ENCODE data around the gene ETV4. TPM values are rescaled to one million over a fixed set of nuclear protein-coding genes. Genes with fewer than 3 reads are reported as not detected.

Gene ETV4
- total and polyA plus RNA-seq, 3 donors from 2014 or later = 1.4 to 2.2 (median 1.6) TPM

DNA sequence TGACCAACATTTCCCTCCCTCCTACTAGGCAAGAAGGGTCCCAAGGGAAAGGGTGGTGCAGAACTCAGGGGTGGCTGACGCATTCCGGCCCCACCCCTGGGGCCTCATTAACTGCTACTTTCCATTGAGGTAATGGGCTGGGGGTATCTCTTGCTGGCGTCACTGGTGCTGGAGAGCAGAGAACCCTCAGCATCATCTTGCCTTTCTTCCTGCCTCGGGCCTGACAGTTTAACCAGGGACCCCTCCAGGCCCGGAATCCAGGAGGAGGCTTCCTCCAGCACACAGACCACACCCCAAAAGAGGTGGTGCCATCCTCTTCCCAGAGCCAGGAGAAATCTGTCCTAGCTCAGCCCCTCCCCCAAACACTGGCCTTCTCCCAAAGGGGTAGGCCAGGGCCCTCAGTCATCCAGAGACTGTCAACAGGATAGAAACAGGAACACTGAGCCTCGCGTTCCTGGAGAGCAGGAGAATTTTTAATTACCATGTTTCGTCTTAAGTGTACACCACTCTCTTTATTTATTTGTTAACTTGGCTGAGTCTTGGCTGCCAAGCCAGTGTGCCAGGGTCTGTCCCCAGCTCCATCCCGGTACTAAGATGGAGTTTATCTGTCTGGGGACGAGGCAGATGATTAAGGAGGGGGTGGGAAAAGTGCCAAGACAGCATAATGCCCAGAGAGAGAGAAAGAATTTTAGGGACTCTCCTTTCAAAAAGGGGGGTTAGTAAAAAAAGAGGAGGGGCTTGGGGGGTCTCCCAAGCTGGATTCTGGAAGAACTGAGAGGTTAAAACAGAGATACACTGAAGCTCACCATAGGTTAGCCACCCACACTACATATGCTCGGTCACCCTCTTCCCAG is 5.1 kb downstream of the ETV4 start:
- no peaks in the 10 kb centered on the region for H3K36me3 ChIP-seq (ENCODE audit: low read depth, missing control alignments)
- TF ChIP-seq CTCF (IDR thresholded peaks at IDR 0.05) (no peak), POLR2A (IDR thresholded peaks at IDR 0.05) (no peak)
- H3K27me3 ChIP-seq = no peaks in the 10 kb centered on the region
- H3K9me3 ChIP-seq = no peaks in the 10 kb centered on the region
- no peak for DNase-seq
- no peak overlapping the region for H3K27ac ChIP-seq
- H3K4me3 ChIP-seq = no peak overlapping the region
- intact Hi-C loops (cut with DNase I; ENCODE audit: low total_unique reads) = no loop called here
- WGBS, 2 donors = 78 to 81% methylated on average over 11 of the region's 11 CpGs
- peaks cover 9% of the 10 kb centered on the region for H3K4me1 ChIP-seq

- H3K4me1 ChIP-seq = peaks cover 2% of the 10 kb centered on the region
- intact Hi-C loops (cut with DNase I; ENCODE audit: low total_unique reads) = no loop called here
- TF ChIP-seq CTCF (IDR thresholded peaks at IDR 0.05) (no peak), POLR2A (IDR thresholded peaks at IDR 0.05) (no peak)
- H3K27me3 ChIP-seq = no peaks in the 10 kb centered on the region
- no peak overlapping the region for H3K27ac ChIP-seq
- DNase-seq = no peak
- WGBS, 2 donors = 69 to 76% methylated on average over 6 of the region's 6 CpGs
- no peak overlapping the region for H3K4me3 ChIP-seq
- no peaks in the 10 kb centered on the region for H3K36me3 ChIP-seq (ENCODE audit: low read depth, missing control alignments)
- H3K9me3 ChIP-seq = no peaks in the 10 kb centered on the region
Measured at GRCh38 chr17:43536236-43536992, 9.7 kb downstream of the ETV4 start.

GRCh38 chr17:43534909-43535308 is 11.2 kb downstream of the ETV4 start:
- H3K36me3 ChIP-seq (ENCODE audit: low read depth, missing control alignments) = no peaks in the 10 kb centered on the region
- no peaks in the 10 kb centered on the region for H3K27me3 ChIP-seq
- no peak for TF ChIP-seq POLR2A (IDR thresholded peaks at IDR 0.05)
- no peak for TF ChIP-seq CTCF (IDR thresholded peaks at IDR 0.05)
- no peaks in the 10 kb centered on the region for H3K9me3 ChIP-seq
- intact Hi-C loops (cut with DNase I; ENCODE audit: low total_unique reads) = no loop called here
- no peak for DNase-seq
- WGBS, 2 donors = 96 to 97% methylated on average over 5 of the region's 5 CpGs
- peaks cover 17% of the 10 kb centered on the region for H3K4me1 ChIP-seq
- no peak overlapping the region for H3K27ac ChIP-seq
- H3K4me3 ChIP-seq = no peak overlapping the region

GRCh38 chr17:43533699-43534098 is 12.4 kb downstream of the ETV4 start:
- TF ChIP-seq CTCF (IDR thresholded peaks at IDR 0.05) (no peak), POLR2A (IDR thresholded peaks at IDR 0.05) (no peak)
- Histone ChIP-seq H3K4me1 (peaks cover 28% of the 10 kb centered on the region), H3K9me3 (no peaks in the 10 kb centered on the region), H3K4me3 (no peak overlapping the region), H3K36me3 (ENCODE audit: low read depth, missing control alignments) (no peaks in the 10 kb centered on the region), H3K27ac (no peak overlapping the region), H3K27me3 (no peaks in the 10 kb centered on the region)
- intact Hi-C loops (cut with DNase I; ENCODE audit: low total_unique reads) = no loop called here
- DNase-seq = no peak
- 96 to 100% methylated on average over 4 of the region's 4 CpGs for WGBS, 2 donors

Data from testis (tissue), 3 donors.